Type B pancreatic cell (in vitro differentiated cells): ENCODE measurements around the gene ATL3. TPM values are rescaled to one million over a fixed set of nuclear protein-coding genes. Genes with fewer than 3 reads are reported as not detected.
"Not testable (repeated sequence)": the region's sequence is repeated elsewhere in the genome, so short reads cannot be mapped to it uniquely, and the experiment has no call there.

ENCODE experiments used
- DNase-seq: peaks from one replicate; pipeline ENCODE4 v3.0.0; 2021; ENCODE audit warnings: mixed read lengths; ENCODE audit not compliant: unreplicated experiment; ENCODE audit errors: extremely low spot score
- H3K27ac Mint-ChIP-seq: 2 replicates; pipeline ENCODE4 v1.8.0; 2021; ENCODE audit warnings: mild to moderate bottlenecking, mixed read lengths
- H3K27me3 Mint-ChIP-seq: 2 replicates; pipeline ENCODE4 v1.8.0; 2021; ENCODE audit warnings: mixed read lengths
- H3K36me3 Mint-ChIP-seq: 2 replicates; pipeline ENCODE4 v1.8.0; 2021; ENCODE audit warnings: mixed read lengths
- H3K4me1 Mint-ChIP-seq: one replicate; pipeline ENCODE4 v1.8.0; 2021; ENCODE audit warnings: mixed read lengths; ENCODE audit not compliant: unreplicated experiment
- H3K4me3 Mint-ChIP-seq: 2 replicates; pipeline ENCODE4 v1.8.0; 2021; ENCODE audit warnings: mild to moderate bottlenecking, mixed read lengths
- H3K9me3 Mint-ChIP-seq: 2 replicates; pipeline ENCODE4 v1.8.0; 2021; ENCODE audit warnings: mixed read lengths
- total RNA-seq: library from RNA; stranded (reverse); gene quantifications from 2 replicates; pipeline ENCODE4 v1.2.1, GENCODE V29; 2021; ENCODE audit warnings: low replicate concordance
- TF ChIP-seq, protein P1 (sequence below): fragments of 200-600 bp; sonication (generic); conservative IDR thresholded peaks from 2 replicates; pipeline ENCODE4 v1.5.0; 2021; ENCODE audit warnings: antibody characterized with exemption, mild to moderate bottlenecking

Gene ATL3
- total RNA-seq, 1 donor from 2014 or later = 21.6 TPM

DNA sequence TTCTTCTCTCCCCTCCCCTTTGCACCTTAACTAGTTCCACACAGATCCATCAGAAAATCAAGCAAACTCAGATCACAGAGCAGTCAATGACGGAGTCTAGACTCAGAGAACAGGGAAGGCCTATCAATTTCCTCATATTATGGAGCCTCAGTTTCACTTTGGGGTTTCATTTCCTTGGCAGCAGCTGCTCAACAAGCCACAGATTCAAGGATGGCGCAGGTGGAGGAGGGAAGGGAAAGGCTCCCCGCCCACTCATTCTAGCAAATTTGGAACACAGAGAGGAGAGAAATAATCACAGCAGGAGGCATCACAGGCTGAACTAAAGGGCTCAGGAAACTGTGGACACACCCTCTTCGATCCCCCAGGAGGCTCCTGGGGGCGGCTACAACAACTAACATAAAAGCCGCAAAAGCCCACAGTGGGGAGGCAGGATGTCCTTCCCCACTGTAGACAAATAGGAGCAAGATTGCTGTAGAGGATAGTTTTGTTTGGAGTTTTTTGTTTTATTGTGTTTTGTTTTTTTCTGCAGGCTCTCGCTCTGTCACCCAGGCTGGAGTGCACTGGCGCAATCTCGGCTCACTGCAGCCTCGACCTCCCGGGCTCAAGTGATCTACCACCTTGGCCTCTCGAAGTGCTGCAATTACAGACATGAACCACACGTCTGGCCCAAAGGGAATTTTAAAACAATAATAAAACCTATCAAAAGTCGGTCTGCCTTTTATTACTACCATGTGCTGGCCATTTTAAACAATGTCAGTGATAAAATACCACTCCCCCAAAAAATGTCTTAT is 60.4 kb downstream of the ATL3 start:
- Mint-ChIP-seq H3K27ac (peak overlapping the region; percentile 52), H3K4me3 (peak overlapping the region; percentile 66), H3K9me3 (no peaks in the 10 kb centered on the region), H3K4me1 (peaks cover 25% of the 10 kb centered on the region), H3K27me3 (peaks cover 13% of the 10 kb centered on the region), H3K36me3 (no peaks in the 10 kb centered on the region)
- TF ChIP-seq, protein P1, sequence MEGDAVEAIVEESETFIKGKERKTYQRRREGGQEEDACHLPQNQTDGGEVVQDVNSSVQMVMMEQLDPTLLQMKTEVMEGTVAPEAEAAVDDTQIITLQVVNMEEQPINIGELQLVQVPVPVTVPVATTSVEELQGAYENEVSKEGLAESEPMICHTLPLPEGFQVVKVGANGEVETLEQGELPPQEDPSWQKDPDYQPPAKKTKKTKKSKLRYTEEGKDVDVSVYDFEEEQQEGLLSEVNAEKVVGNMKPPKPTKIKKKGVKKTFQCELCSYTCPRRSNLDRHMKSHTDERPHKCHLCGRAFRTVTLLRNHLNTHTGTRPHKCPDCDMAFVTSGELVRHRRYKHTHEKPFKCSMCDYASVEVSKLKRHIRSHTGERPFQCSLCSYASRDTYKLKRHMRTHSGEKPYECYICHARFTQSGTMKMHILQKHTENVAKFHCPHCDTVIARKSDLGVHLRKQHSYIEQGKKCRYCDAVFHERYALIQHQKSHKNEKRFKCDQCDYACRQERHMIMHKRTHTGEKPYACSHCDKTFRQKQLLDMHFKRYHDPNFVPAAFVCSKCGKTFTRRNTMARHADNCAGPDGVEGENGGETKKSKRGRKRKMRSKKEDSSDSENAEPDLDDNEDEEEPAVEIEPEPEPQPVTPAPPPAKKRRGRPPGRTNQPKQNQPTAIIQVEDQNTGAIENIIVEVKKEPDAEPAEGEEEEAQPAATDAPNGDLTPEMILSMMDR = peak; percentile 61
- no peak for DNase-seq

DNA sequence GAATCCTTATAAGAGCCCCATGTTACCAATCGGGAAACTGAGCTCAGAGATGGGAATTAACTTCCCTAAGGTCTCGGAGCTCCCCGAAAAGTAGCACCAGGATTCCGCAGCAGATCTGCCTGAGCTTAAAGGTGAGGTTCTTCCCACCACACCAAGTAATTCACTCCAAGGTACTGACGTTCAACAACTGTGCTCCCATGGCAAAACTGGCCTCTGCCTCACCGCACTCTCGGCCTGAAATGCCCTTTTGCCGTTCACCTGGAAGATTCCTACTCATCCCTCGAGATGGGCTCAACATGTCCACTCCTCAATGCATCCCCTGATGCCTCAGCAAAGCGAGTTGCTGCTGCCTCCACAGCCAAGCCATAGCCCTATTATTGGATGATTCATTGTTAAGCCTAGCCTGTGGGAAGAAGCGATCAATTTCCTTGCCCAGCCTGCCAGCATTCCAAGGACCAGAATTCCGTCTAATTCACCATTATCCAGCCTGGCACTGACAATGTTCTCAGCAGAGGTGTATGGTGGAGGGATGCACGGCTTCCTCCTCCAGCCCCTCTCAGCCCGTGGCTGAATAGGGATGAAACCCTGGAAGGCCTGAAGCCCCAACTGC is 61.1 kb downstream of the ATL3 start:
- TF ChIP-seq, protein P1 = no peak
- Mint-ChIP-seq H3K27me3 (peaks cover 13% of the 10 kb centered on the region), H3K36me3 (no peaks in the 10 kb centered on the region), H3K4me1 (peaks cover 25% of the 10 kb centered on the region), H3K9me3 (no peaks in the 10 kb centered on the region), H3K27ac (peak overlapping the region; percentile 52), H3K4me3 (peak overlapping the region; percentile 66)
- no peak for DNase-seq

DNA sequence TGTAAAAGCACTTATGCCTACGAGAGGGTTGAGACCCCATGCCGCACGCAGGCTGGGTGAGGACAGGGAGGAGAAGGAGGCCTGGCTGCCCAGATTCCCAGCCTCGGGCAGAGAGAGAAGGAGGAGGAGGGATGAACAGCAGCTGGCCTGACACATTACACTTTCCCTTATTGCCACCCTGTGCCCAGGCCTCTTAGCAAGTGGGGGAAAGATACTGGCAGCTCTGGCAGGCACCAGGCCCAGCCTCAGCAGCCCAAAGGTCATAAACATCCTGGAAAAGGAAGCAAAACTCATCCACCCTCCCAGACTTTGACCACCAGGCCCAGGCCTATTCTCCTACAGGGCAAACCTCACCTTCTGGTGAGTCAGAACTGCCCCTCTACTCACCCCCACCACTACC is 61.6 kb downstream of the ATL3 start:
- H3K4me3 Mint-ChIP-seq = peak overlapping the region; percentile 66
- peaks cover 11% of the 10 kb centered on the region for H3K27me3 Mint-ChIP-seq
- TF ChIP-seq, protein P1 = no peak
- no peaks in the 10 kb centered on the region for H3K36me3 Mint-ChIP-seq
- H3K9me3 Mint-ChIP-seq = no peaks in the 10 kb centered on the region
- H3K4me1 Mint-ChIP-seq = peaks cover 29% of the 10 kb centered on the region
- peak overlapping the region; percentile 52 for H3K27ac Mint-ChIP-seq
- DNase-seq = no peak

DNA sequence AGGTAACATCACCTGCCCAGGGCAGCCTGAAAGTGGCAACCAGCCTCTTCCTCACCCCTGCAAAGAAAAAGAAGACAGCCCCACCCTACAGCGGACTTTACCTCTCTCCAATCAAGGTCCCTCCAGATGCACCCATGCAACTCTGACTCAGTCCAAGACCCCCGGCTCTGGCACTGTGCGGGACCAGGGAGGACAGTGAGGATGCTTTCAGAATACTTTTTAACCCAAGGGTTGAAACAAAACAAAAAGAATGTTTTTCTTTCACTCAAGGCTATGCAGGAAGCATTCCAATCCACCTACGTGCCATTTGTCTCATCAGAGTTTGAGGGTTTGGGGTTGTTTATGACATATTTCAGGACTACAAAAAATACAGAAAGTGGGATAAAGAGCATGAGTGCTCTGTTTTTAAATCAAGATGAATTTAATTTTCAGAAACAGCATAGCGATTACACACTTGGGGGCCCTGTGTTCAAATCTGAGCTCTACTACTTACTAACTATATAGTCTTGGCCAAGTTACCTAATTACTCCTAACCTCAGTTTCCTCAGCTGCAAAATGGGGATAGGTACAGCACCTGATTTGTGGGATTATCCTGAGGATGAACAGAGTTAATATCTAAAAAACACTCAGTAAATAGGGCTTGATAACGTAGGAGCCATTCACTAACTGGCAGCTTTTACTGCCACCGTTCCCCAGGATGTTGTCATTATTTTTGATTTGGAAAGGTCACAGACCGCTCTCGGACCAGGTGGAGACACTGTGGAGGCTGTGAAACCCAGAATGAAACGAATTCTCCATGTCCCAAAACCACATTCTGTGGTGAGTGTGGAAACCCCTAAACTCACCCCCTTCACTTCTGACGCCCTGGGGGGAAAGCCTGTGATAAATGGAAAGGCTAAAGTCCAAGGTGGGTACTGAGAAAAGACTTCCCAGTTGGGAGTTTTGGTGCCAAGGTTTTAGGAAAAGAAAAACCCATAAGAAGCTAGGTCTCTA is 62.5 kb downstream of the ATL3 start:
- H3K4me1 Mint-ChIP-seq = peaks cover 29% of the 10 kb centered on the region
- H3K4me3 Mint-ChIP-seq = peak overlapping the region; percentile 36

DNA sequence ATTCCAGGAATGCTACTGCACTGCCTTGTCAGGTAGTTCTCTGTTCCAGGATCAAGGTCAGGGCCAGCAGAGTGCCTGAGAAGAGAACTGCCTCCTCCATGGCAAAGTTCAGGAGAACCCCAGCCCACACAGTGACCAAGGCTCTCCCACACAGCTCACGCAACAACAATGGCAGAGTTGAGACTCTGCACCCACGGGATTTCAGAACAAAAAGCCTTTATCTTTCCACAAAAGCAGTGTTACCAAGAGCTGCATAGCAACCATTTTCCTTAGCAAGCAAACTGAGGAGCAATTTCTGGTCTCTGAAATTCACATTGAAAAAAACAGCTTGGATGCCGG is 68.0 kb downstream of the ATL3 start:
- Mint-ChIP-seq H3K27ac (peak overlapping the region; percentile 74), H3K36me3 (peaks cover 4% of the 10 kb centered on the region), H3K4me3 (no peak overlapping the region), H3K4me1 (peaks cover 15% of the 10 kb centered on the region), H3K9me3 (no peaks in the 10 kb centered on the region), H3K27me3 (no peaks in the 10 kb centered on the region)
- TF ChIP-seq, protein P1 = no peak
- DNase-seq = no peak

More for the DNA sequence above, 62.5 kb downstream of the ATL3 start:
- Mint-ChIP-seq H3K27me3 (peaks cover 10% of the 10 kb centered on the region), H3K9me3 (no peaks in the 10 kb centered on the region), H3K36me3 (no peaks in the 10 kb centered on the region), H3K27ac (peak overlapping the region; percentile 85)
- TF ChIP-seq, protein P1 = no peak
- DNase-seq = no peak

DNA sequence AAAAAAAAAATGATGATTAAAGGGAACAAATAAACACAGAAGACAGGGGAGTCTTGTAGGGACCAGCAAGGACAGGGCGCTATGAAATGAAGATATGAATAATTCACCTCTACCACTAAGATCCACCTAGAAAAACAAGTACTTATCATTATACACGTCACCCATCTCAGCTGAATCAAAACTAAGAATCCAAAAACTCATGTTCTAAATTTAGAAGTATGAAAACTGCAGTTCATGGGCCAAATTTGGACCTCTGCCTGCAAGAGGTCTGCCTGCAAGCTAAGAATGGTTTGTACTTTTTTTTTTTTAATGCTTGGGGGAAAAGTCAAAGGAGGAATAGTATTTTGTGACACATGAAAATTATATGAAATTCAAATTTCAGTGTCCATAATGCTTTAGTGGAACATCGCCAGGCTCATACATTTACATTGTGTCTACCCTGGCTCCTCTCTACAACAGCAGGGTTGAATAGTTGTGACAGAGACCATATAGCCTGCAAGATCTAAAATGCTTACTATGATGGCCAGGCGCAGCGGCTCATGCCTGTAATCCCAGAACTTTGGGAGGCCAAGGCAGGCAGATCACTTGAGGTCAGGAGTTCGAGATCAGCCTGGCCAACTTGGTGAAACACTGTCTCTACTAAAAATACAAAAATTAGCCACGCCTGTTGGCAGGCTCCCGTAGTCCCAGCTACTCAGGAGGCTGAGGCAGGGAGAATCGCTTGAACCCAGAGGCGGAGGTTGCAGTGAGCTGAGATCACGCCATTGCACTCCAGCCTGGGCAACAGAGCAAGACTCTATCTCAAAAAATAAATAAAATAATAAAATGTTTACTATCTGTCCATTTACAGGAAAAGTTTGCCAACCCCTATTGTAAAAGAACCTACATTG is 68.6 kb downstream of the ATL3 start:
- peak overlapping the region; percentile 74 for H3K27ac Mint-ChIP-seq
- not testable (repeated sequence) for H3K36me3 Mint-ChIP-seq, H3K4me3 Mint-ChIP-seq, DNase-seq, H3K27me3 Mint-ChIP-seq, H3K9me3 Mint-ChIP-seq
- H3K4me1 Mint-ChIP-seq = peaks cover 15% of the 10 kb centered on the region
